ENCODE measurements around the gene LCLAT1.
"Not testable (repeated sequence)": the region's sequence is repeated elsewhere in the genome, so short reads cannot be mapped to it uniquely, and the experiment has no call there.

LCLAT1 gene

GRCh38 chr2:30601375-30601774 is 154.3 kb downstream of the LCLAT1 start:
- DNase-seq (ENCODE audit: low spot score): no peak

- no peak for DNase-seq (ENCODE audit: low spot score)
Observed at GRCh38 chr2:30605197-30605596, 158.2 kb downstream of the LCLAT1 start.

- DNase-seq (ENCODE audit: low spot score): no peak
Observed at GRCh38 chr2:30608643-30609042, 161.6 kb downstream of the LCLAT1 start.

- DNase-seq (ENCODE audit: low spot score): no peak
Observed at GRCh38 chr2:30611583-30611982, 164.5 kb downstream of the LCLAT1 start.

- DNase-seq (ENCODE audit: low spot score): no peak
Observed at GRCh38 chr2:30612371-30612770, 165.3 kb downstream of the LCLAT1 start.

- no peak for DNase-seq (ENCODE audit: low spot score)
Observed at GRCh38 chr2:30613001-30613400, 166.0 kb downstream of the LCLAT1 start.

GRCh38 chr2:30614227-30614626 is 167.2 kb downstream of the LCLAT1 start:
- DNase-seq (ENCODE audit: low spot score): not testable (repeated sequence)

GRCh38 chr2:30615926-30616325 is 168.9 kb downstream of the LCLAT1 start:
- DNase-seq (ENCODE audit: low spot score): no peak

GRCh38 chr2:30620102-30620501 is 173.1 kb downstream of the LCLAT1 start:
- DNase-seq (ENCODE audit: low spot score): no peak

GRCh38 chr2:30621836-30622235 is 174.8 kb downstream of the LCLAT1 start:
- DNase-seq (ENCODE audit: low spot score): no peak

GRCh38 chr2:30622452-30622851 is 175.4 kb downstream of the LCLAT1 start:
- DNase-seq (ENCODE audit: low spot score): no peak

GRCh38 chr2:30625276-30625675 is 178.2 kb downstream of the LCLAT1 start:
- no peak for DNase-seq (ENCODE audit: low spot score)

GRCh38 chr2:30625701-30626100 is 178.7 kb downstream of the LCLAT1 start:
- no peak for DNase-seq (ENCODE audit: low spot score)

GRCh38 chr2:30626397-30626796 is 179.4 kb downstream of the LCLAT1 start:
- DNase-seq (ENCODE audit: low spot score): no peak

- no peak for DNase-seq (ENCODE audit: low spot score)
Observed at GRCh38 chr2:30627151-30627550, 180.1 kb downstream of the LCLAT1 start.

- DNase-seq (ENCODE audit: low spot score): no peak
Observed at GRCh38 chr2:30628341-30628740, 181.3 kb downstream of the LCLAT1 start.

- DNase-seq (ENCODE audit: low spot score): peak; percentile 11
Observed at GRCh38 chr2:30629866-30630265, 182.8 kb downstream of the LCLAT1 start.

- no peak for DNase-seq (ENCODE audit: low spot score)
Observed at GRCh38 chr2:30631051-30631671, 184.1 kb downstream of the LCLAT1 start.

- DNase-seq (ENCODE audit: low spot score): no peak
Observed at GRCh38 chr2:30633039-30633438, 186.0 kb downstream of the LCLAT1 start.

- no peak for DNase-seq (ENCODE audit: low spot score)
Observed at GRCh38 chr2:30636311-30636710, 189.3 kb downstream of the LCLAT1 start.

- DNase-seq (ENCODE audit: low spot score): no peak
Observed at GRCh38 chr2:30639836-30640235, 192.8 kb downstream of the LCLAT1 start.

- no peak for DNase-seq (ENCODE audit: low spot score)
Observed at GRCh38 chr2:30641765-30642345, 194.8 kb downstream of the LCLAT1 start.

GRCh38 chr2:30643013-30643412 is 196.0 kb downstream of the LCLAT1 start:
- not testable (repeated sequence) for DNase-seq (ENCODE audit: low spot score)

- no peak for DNase-seq (ENCODE audit: low spot score)
Observed at GRCh38 chr2:30643674-30644073, 196.6 kb downstream of the LCLAT1 start.

Measured in RKO (cell line).